ENCODE measurements around the gene HLF.

- TF ChIP-seq, protein P1, sequence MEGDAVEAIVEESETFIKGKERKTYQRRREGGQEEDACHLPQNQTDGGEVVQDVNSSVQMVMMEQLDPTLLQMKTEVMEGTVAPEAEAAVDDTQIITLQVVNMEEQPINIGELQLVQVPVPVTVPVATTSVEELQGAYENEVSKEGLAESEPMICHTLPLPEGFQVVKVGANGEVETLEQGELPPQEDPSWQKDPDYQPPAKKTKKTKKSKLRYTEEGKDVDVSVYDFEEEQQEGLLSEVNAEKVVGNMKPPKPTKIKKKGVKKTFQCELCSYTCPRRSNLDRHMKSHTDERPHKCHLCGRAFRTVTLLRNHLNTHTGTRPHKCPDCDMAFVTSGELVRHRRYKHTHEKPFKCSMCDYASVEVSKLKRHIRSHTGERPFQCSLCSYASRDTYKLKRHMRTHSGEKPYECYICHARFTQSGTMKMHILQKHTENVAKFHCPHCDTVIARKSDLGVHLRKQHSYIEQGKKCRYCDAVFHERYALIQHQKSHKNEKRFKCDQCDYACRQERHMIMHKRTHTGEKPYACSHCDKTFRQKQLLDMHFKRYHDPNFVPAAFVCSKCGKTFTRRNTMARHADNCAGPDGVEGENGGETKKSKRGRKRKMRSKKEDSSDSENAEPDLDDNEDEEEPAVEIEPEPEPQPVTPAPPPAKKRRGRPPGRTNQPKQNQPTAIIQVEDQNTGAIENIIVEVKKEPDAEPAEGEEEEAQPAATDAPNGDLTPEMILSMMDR (IDR thresholded peaks at IDR 0.05): no peak
- TF ChIP-seq POLR2A (IDR thresholded peaks at IDR 0.05) (no peak), POLR2AphosphoS5 (IDR thresholded peaks at IDR 0.05) (no peak), EP300 (IDR thresholded peaks at IDR 0.05) (no peak)
These were observed 1.0 kb upstream of the HLF start for GRCh38 chr17:55263569-55264277.

Data from upper lobe of left lung (tissue), 4 donors.